Breast epithelium (tissue), 3 donors: ENCODE results near the gene ZNF554.

Experiments used
- POLR2AphosphoS5 ChIP-seq, 3 donors: sonication (generic); formaldehyde crosslinking; IDR thresholded peaks; one replicate each; pipeline ENCODE4 v1.6.1; 2017; ENCODE audit warnings: antibody characterized with exemption in 3 of 3
- TF ChIP-seq, protein P1 (sequence below), 3 donors: fragments of 450-650 bp; IDR thresholded peaks; one replicate each; pipeline ENCODE4 v1.5.1; 2016 to 2017; ENCODE audit warnings: antibody characterized with exemption in 3 of 3, mild to moderate bottlenecking in 3 of 3, moderate library complexity in 3 of 3

DNA sequence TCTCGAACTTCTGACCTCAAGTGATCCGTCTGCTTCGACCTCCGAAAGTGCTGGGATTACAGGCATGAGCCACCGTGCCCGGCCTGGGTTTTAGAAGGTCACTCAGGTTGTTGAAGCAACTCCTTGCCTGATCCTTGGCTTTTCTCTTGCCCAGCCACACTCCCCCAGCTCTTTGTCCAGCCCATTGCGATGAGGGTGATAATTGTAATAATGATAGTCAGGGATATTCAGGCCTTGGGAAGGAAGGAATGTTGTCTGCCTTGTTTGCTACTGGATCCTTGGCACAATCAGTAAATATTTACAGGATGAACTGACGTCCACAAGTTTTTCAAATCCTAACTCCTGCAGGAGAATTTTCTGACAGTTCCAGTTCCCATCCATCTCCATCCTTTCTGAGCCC, 32.6 kb upstream of the ZNF554 start:
- TF ChIP-seq, protein P1, sequence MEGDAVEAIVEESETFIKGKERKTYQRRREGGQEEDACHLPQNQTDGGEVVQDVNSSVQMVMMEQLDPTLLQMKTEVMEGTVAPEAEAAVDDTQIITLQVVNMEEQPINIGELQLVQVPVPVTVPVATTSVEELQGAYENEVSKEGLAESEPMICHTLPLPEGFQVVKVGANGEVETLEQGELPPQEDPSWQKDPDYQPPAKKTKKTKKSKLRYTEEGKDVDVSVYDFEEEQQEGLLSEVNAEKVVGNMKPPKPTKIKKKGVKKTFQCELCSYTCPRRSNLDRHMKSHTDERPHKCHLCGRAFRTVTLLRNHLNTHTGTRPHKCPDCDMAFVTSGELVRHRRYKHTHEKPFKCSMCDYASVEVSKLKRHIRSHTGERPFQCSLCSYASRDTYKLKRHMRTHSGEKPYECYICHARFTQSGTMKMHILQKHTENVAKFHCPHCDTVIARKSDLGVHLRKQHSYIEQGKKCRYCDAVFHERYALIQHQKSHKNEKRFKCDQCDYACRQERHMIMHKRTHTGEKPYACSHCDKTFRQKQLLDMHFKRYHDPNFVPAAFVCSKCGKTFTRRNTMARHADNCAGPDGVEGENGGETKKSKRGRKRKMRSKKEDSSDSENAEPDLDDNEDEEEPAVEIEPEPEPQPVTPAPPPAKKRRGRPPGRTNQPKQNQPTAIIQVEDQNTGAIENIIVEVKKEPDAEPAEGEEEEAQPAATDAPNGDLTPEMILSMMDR (IDR thresholded peaks at IDR 0.05): no peak
- TF ChIP-seq POLR2AphosphoS5 (IDR thresholded peaks at IDR 0.05): no peak
